Cardiac fibroblast (primary cell): ENCODE data around the gene MIEN1.
A peak's percentile ranks its signal among the peaks of the same experiment; 100 is the strongest.

Source experiments
- DNase-seq, 2 donors: peaks; one replicate each; pipeline versions ENCODE4 v3.0.0 to v3.0.0-alpha.2; 2010; ENCODE audit warnings: low read depth in 2 of 2
- H3K4me3 ChIP-seq, 2 donors: replicated peaks in 1 of 2; 1 replicate in 1 of 2; 2 replicates in 1 of 2; pipeline ENCODE4 v1.5.1; 2011; ENCODE audit warnings: low read depth in 2 of 2, low read length in 2 of 2, mild to moderate bottlenecking in 2 of 2, moderate library complexity in 1 of 2
- CTCF ChIP-seq: IDR thresholded peaks from one replicate; pipeline ENCODE4 v1.5.1; 2011; ENCODE audit warnings: low read depth, mild to moderate bottlenecking, low read length, inconsistent platforms

Gene MIEN1

GRCh38 chr17:39754958-39755553 lies 24.7 kb upstream of the MIEN1 start:
- peak overlapping the region; percentile 63 for H3K4me3 ChIP-seq
- TF ChIP-seq CTCF = no peak
- peak in 1 of 2 donors; percentile 12 for DNase-seq

DNA sequence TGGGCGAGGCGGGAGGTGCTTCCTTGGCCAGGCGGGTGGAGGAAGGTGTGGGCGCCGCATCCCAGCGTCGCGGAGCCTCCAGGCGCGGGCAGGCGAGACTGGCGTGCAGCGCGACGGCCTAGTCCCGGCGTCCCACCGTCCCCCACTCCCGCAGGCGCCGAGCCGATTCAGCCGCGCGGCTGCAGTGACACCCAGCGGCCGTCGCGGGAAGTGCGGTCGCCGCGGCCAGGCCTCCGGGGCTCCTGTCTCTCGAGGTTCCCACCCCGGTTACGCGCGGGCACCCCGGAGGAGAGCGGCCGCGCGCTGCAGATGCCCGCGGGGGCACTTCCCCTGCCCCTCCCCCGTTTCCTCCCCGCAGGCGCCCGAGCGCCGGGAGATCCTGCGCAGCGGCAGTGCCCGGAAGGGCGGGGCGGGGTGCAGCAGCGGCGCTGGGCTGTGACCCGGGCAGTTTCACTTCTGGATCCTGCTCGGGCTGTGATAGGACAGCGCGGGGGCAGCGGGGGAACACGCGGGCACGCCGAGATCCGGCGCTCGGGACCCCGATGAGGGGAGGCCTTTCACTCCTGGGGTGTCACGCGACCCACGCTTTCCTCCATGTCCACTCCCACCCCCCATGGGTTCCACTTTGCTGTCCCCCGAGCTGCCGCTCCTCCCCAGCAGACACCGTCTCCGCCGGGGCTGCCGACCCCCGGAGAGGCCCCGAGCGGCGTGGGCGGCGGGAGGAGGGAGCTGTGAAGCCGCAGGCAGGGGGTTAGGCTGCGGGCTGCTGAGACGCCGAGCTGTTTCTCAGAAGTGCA lies 24.0 kb upstream of the MIEN1 start:
- H3K4me3 ChIP-seq = peak overlapping the region; percentile 63
- TF ChIP-seq CTCF = peak; percentile 56
- DNase-seq = peak; percentile 83 to 92

- H3K4me3 ChIP-seq = peak overlapping the region; percentile 63
- DNase-seq = no peak
- no peak for TF ChIP-seq CTCF
Observed at GRCh38 chr17:39753514-39754160, 23.3 kb upstream of the MIEN1 start.

GRCh38 chr17:39752241-39752881 lies 22.0 kb upstream of the MIEN1 start:
- no peak overlapping the region for H3K4me3 ChIP-seq
- no peak for DNase-seq
- no peak for TF ChIP-seq CTCF

DNA sequence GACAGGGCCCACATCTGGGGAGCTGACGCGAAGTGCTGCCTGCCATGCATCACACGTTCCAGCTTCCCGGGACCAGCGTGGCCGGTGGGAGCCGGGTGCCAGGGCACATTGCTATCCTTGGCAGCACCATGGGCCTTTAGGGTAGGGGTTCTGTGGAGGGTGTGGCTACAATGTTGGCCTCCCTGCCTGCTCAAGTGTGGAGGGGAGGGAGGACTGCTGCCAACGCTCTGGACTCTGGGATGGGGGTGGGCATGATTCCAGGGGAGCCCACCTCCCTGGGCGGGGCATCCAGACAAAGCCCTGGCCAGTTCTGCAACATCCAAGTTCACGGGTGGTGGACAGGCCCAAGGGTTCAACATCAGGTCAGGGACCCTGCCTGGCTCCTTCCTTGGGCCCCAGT lies 21.3 kb upstream of the MIEN1 start:
- no peak for DNase-seq
- no peak overlapping the region for H3K4me3 ChIP-seq
- TF ChIP-seq CTCF = no peak

GRCh38 chr17:39751016-39751543 lies 20.7 kb upstream of the MIEN1 start:
- no peak for DNase-seq
- no peak for TF ChIP-seq CTCF
- no peak overlapping the region for H3K4me3 ChIP-seq
